Parathyroid adenoma (tissue), 2 donors: Measurements from ENCODE around the gene ERBB2.

ENCODE experiments used
- H2AFZ ChIP-seq: fragments of 300-600 bp; sonication (generic); one replicate; pipeline ENCODE4 v1.7.0; 2017; ENCODE audit warnings: antibody characterized with exemption, mild to moderate bottlenecking
- H3K27ac ChIP-seq: fragments of 300-600 bp; sonication (generic); one replicate; pipeline ENCODE4 v1.7.0; 2017
- H3K27me3 ChIP-seq: fragments of 300-600 bp; sonication (generic); one replicate; pipeline ENCODE4 v1.7.0; 2017; ENCODE audit warnings: low read length; ENCODE audit not compliant: control insufficient read depth, insufficient read depth
- H3K36me3 ChIP-seq: fragments of 300-600 bp; sonication (generic); one replicate; pipeline ENCODE4 v1.7.0; 2017; ENCODE audit warnings: low read length; ENCODE audit not compliant: control insufficient read depth, insufficient read depth
- H3K4me1 ChIP-seq: fragments of 300-600 bp; sonication (generic); one replicate; pipeline ENCODE4 v1.7.0; 2017; ENCODE audit warnings: control low read depth
- H3K4me2 ChIP-seq: fragments of 300-600 bp; sonication (generic); one replicate; pipeline ENCODE4 v1.7.0; 2017; ENCODE audit warnings: low read length
- H3K4me3 ChIP-seq: fragments of 300-600 bp; sonication (generic); one replicate; pipeline ENCODE4 v1.7.0; 2017; ENCODE audit warnings: low read depth, low read length
- H3K79me2 ChIP-seq: fragments of 300-600 bp; sonication (generic); one replicate; pipeline ENCODE4 v1.7.0; 2017; ENCODE audit warnings: control low read depth
- H3K9ac ChIP-seq: fragments of 300-600 bp; sonication (generic); one replicate; pipeline ENCODE4 v1.7.0; 2017; ENCODE audit warnings: mild to moderate bottlenecking
- H3K9me3 ChIP-seq: fragments of 300-600 bp; sonication (generic); one replicate; pipeline ENCODE4 v1.7.0; 2017; ENCODE audit warnings: low read length; ENCODE audit not compliant: control insufficient read depth
- TF ChIP-seq, protein P1 (sequence below): fragments of 300-600 bp; sonication (generic); IDR thresholded peaks from one replicate; pipeline ENCODE4 v1.7.0; 2017; ENCODE audit warnings: antibody characterized with exemption, mild to moderate bottlenecking
- donor health status: primary hyperparathyroidism.

ERBB2 gene

GRCh38 chr17:39737760-39738567, 38.1 kb downstream of the ERBB2 start, which contains the start of gene GRB7:
GRB7 (plus strand) TSS chr17:39737938; CDS start chr17:39742302, 4,364 bp downstream.
- Histone ChIP-seq H3K9ac (peak within 1 kb of the TSS; percentile 43), H3K27ac (peak within 1 kb of the TSS; percentile 95), H3K36me3 (no peaks in the 10 kb centered on the region), H3K4me3 (peak within 1 kb of the TSS; percentile 87), H3K4me1 (peaks cover 4% of the 10 kb centered on the region), H3K27me3 (no peaks in the 10 kb centered on the region), H3K4me2 (peak within 1 kb of the TSS; percentile 99), H3K79me2 (no peaks in the 10 kb centered on the region), H2AFZ (peak within 1 kb of the TSS; percentile 91), H3K9me3 (no peaks in the 10 kb centered on the region)
- TF ChIP-seq, protein P1, sequence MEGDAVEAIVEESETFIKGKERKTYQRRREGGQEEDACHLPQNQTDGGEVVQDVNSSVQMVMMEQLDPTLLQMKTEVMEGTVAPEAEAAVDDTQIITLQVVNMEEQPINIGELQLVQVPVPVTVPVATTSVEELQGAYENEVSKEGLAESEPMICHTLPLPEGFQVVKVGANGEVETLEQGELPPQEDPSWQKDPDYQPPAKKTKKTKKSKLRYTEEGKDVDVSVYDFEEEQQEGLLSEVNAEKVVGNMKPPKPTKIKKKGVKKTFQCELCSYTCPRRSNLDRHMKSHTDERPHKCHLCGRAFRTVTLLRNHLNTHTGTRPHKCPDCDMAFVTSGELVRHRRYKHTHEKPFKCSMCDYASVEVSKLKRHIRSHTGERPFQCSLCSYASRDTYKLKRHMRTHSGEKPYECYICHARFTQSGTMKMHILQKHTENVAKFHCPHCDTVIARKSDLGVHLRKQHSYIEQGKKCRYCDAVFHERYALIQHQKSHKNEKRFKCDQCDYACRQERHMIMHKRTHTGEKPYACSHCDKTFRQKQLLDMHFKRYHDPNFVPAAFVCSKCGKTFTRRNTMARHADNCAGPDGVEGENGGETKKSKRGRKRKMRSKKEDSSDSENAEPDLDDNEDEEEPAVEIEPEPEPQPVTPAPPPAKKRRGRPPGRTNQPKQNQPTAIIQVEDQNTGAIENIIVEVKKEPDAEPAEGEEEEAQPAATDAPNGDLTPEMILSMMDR: no peak

- Histone ChIP-seq H3K79me2 (no peaks in the 10 kb centered on the region), H2AFZ (peak overlapping the region; percentile 91), H3K36me3 (no peaks in the 10 kb centered on the region), H3K9ac (no peak overlapping the region), H3K4me1 (peaks cover 4% of the 10 kb centered on the region), H3K9me3 (no peaks in the 10 kb centered on the region), H3K4me3 (peak overlapping the region; percentile 87), H3K4me2 (peak overlapping the region; percentile 99), H3K27ac (peak overlapping the region; percentile 95), H3K27me3 (no peaks in the 10 kb centered on the region)
- TF ChIP-seq, protein P1: no peak
Measured at GRCh38 chr17:39738568-39738901, 38.7 kb downstream of the ERBB2 start.

DNA sequence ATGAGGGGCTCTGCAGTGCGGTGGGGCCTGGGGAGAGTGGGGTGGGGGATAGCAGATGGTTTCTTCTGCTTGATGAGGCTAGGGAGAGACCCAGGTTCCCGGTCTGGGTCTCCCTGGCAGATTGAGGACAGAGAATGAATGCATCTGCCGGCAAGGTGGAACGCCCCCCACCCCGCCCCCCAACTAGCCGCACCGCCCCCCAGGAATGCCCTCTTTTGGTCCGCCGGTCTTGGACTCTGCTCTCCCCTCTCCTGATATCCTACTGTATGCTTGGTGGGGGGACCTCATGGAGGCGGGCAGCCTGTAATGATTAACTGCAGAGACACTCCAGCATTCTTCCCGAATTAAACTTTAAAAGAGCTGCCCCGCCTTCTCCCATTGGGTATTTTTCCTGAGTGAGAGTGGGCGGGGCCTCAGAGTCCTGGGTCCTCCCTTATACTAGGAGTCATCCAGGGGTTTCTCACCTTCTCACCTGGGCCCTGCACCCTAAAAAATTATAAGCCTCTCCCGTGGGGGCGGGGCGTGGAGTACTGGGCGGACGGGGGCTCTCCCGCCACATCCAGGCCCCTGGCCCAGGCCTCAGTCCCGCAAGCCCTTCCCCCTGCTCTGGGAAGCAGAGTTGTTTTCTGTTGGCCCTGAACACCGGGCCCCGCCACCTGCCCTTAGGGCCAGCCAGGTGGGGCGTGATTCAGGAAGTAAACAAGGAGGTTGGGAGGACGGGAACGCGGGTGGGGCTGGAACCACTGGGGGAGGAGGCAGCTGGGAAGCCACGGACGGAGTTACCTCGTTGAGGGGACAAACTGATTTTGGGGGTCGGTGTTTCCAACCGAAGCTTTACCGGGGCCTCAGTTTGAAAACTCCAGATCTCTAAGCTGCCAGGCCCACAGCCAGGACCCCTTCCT, 39.4 kb downstream of the ERBB2 start:
- Histone ChIP-seq H3K79me2 (no peaks in the 10 kb centered on the region), H3K9ac (no peak overlapping the region), H3K4me1 (peaks cover 4% of the 10 kb centered on the region), H2AFZ (peak overlapping the region; percentile 91), H3K27me3 (no peaks in the 10 kb centered on the region), H3K4me3 (peak overlapping the region; percentile 87), H3K4me2 (peak overlapping the region; percentile 99), H3K9me3 (no peaks in the 10 kb centered on the region), H3K27ac (peak overlapping the region; percentile 95), H3K36me3 (no peaks in the 10 kb centered on the region)
- TF ChIP-seq, protein P1: no peak

- Histone ChIP-seq H3K27me3 (no peaks in the 10 kb centered on the region), H3K27ac (peak overlapping the region; percentile 95), H3K4me1 (peaks cover 4% of the 10 kb centered on the region), H3K4me3 (peak overlapping the region; percentile 87), H3K9me3 (no peaks in the 10 kb centered on the region), H3K9ac (no peak overlapping the region), H3K79me2 (no peaks in the 10 kb centered on the region), H2AFZ (peak overlapping the region; percentile 84), H3K36me3 (no peaks in the 10 kb centered on the region), H3K4me2 (peak overlapping the region; percentile 99)
- TF ChIP-seq, protein P1: no peak
Measured at GRCh38 chr17:39739885-39740356, 40.1 kb downstream of the ERBB2 start.
